Measurements from ENCODE around the gene TRIO. TPM values are rescaled to one million over a fixed set of nuclear protein-coding genes. Genes with fewer than 3 reads are reported as not detected.

The TRIO gene
- polyA plus RNA-seq, 1 of the 3 experiments (the other 2 are of a cell fraction) = 229 TPM

DNA sequence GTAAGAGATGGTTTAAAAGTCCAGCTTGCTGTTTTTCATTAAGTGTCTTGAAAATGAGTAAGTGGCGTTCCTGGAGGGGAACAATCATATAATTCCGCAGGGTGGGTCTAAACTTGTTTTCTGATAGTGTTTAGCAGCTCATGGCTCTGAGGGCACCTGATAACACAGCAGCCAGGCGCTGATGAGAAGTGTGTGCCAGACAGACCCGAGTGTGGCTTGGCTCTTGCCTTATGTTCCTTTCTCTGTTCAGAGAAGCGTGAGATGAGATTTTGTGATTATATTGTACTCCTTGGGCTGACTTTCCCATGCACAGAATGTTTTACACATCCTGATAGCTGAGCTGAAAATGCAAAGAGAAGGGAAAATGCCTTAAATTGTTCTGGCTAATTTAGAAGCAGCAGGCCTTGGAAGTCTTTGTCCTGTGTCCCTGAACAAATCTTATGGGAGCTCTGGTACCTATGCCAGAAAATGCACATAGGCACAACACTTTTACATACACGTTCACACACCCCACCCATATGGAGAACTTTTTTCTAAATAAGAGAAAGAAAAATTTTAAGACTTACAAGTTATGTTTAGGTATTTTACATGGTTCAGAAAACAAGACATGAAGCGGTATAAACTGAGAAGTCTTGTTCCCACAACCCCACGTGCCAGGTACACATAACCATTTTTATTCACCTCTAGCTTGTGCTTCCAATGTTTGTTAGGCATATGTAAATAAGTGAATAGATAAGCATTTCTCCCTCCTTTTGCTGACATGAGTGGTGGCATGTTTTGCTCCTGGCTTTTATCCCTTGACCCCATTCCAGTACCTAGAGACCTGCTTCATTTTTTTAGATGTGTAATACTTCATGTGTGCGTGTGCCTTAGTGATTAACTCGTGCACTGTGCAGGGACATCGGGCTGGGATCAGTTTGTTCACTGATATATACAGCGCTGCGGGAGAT, 286.2 kb downstream of the TRIO start (continued):
- TF ChIP-seq EP300 (IDR thresholded peaks at IDR 0.05; ENCODE audit: borderline replicate concordance in 1 of 2, low read depth in 1 of 2, low read length in 1 of 2) (peak in 1 of 2 experiments; percentile 92; a peak in 2 of 4 replicates), FOXM1 (IDR thresholded peaks at IDR 0.05; ENCODE audit: low read depth) (no peak), SIN3A (IDR thresholded peaks at IDR 0.05; ENCODE audit: borderline replicate concordance, low read depth, low read length) (no peak), RXRA (IDR thresholded peaks at IDR 0.05; ENCODE audit: borderline replicate concordance, low read depth) (no peak), FOXJ3 (CRISPR knock-in tag; IDR thresholded peaks at IDR 0.05) (peak; percentile 64; the same call in 1 of the 2 replicates), GABPA (IDR thresholded peaks at IDR 0.05; ENCODE audit: low read depth) (no peak), RAD21 (IDR thresholded peaks at IDR 0.05; ENCODE audit: low read length) (peak; percentile 30; the same call in 1 of the 2 replicates), FOSL2 (IDR thresholded peaks at IDR 0.05; ENCODE audit: borderline replicate concordance, low read depth) (no peak)
- TF ChIP-seq, protein P1, sequence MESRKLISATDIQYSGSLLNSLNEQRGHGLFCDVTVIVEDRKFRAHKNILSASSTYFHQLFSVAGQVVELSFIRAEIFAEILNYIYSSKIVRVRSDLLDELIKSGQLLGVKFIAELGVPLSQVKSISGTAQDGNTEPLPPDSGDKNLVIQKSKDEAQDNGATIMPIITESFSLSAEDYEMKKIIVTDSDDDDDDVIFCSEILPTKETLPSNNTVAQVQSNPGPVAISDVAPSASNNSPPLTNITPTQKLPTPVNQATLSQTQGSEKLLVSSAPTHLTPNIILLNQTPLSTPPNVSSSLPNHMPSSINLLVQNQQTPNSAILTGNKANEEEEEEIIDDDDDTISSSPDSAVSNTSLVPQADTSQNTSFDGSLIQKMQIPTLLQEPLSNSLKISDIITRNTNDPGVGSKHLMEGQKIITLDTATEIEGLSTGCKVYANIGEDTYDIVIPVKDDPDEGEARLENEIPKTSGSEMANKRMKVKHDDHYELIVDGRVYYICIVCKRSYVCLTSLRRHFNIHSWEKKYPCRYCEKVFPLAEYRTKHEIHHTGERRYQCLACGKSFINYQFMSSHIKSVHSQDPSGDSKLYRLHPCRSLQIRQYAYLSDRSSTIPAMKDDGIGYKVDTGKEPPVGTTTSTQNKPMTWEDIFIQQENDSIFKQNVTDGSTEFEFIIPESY (IDR thresholded peaks at IDR 0.05; ENCODE audit: borderline replicate concordance, low read depth) = no peak

DNA sequence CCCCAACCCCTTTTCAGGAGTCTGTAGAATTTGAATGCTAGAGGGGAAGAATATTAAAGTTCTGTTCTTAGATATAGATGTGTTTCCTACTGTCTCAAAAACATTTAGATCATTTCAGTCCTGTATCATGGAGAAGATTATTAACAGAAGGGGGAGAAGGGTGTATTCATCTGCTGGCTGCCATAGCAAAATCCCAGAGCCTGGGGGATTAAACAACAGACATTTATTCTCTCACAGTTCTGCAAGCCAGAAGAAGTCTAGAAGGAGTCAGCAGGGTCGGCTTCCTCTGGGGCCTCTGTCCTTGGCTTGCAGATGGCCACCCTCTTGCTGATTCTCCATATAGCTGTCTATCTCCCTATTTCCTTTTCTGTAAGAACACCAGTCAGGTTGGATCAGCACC, 288.4 kb downstream of the TRIO start:
- Histone ChIP-seq H2AFZ (ENCODE audit: low read depth) (no peak overlapping the region), H3F3A (replicated peaks; ENCODE audit: insufficient read depth) (peaks cover 7% of the 10 kb centered on the region), H3K4me1 (ENCODE audit: control insufficient read depth in 1 of 2, insufficient read depth in 2 of 2, low read depth in 1 of 2, low read length in 1 of 2) (peaks cover 14 to 38% of the 10 kb centered on the region in 2 experiments; a peak in 2 of 4 replicates), H3K9me3 (no peaks in the 10 kb centered on the region), H3K9ac (no peak overlapping the region), H3K36me3 (replicated peaks in 1 of 2; ENCODE audit: control insufficient read depth in 1 of 2, insufficient read depth in 2 of 2, low read length in 1 of 2) (peaks cover 15 to 36% of the 10 kb centered on the region in 2 experiments), H3K27ac (ENCODE audit: low read depth in 2 of 2, low read length in 1 of 2) (peak overlapping the region in 1 of 2 experiments; percentile 60; a peak in 1 of 4 replicates), H3K4me2 (no peak overlapping the region), H4K20me1 (ENCODE audit: insufficient read depth) (no peaks in the 10 kb centered on the region), H3K27me3 (ENCODE audit: insufficient read depth) (no peaks in the 10 kb centered on the region), H3K9me2 (no peaks in the 10 kb centered on the region), H3K79me2 (ENCODE audit: insufficient read depth) (peaks cover 96% of the 10 kb centered on the region), H3K4me3 (ENCODE audit: low read depth in 2 of 2, low read length in 1 of 2) (no peak overlapping the region)
- DNase-seq = no peak
- TF ChIP-seq JUND (IDR thresholded peaks at IDR 0.05) (no peak), NFIC (IDR thresholded peaks at IDR 0.05; ENCODE audit: borderline replicate concordance) (no peak), EP300 (IDR thresholded peaks at IDR 0.05; ENCODE audit: borderline replicate concordance in 1 of 2, low read depth in 1 of 2, low read length in 1 of 2) (no peak), RAD21 (IDR thresholded peaks at IDR 0.05; ENCODE audit: low read length) (no peak), SMC3 (IDR thresholded peaks at IDR 0.05; ENCODE audit: low read depth, low read length) (no peak), FOSL2 (IDR thresholded peaks at IDR 0.05; ENCODE audit: borderline replicate concordance, low read depth) (no peak)
- TF ChIP-seq, protein P2, sequence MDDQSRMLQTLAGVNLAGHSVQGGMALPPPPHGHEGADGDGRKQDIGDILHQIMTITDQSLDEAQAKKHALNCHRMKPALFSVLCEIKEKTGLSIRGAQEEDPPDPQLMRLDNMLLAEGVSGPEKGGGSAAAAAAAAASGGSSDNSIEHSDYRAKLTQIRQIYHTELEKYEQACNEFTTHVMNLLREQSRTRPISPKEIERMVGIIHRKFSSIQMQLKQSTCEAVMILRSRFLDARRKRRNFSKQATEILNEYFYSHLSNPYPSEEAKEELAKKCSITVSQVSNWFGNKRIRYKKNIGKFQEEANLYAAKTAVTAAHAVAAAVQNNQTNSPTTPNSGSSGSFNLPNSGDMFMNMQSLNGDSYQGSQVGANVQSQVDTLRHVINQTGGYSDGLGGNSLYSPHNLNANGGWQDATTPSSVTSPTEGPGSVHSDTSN (IDR thresholded peaks at IDR 0.05) = no peak
- POLR2A ChIA-PET = no interaction called here
- 100% methylated on average over 1 of the region's 1 CpG for WGBS (ENCODE audit: low lambda C conversion rate)
- CTCF ChIA-PET = interaction anchor here (1.1 to 1.3 kb wide), 2 partner anchors 14 to 15 kb away, joined by 4 read pairs; no protein-coding TSS in a partner anchor
